Central memory CD8-positive, alpha-beta T cell (primary cell): ENCODE results near the gene CBX8.
"Not testable (repeated sequence)": the region's sequence is repeated elsewhere in the genome, so short reads cannot be mapped to it uniquely, and the experiment has no call there.

Source experiments
- ATAC-seq: fragments of 150-1000 bp; cut with Tn5 transposase; replicated peaks from 2 replicates; pipeline ENCODE4 v1.10.0; 2022; ENCODE audit warnings: mild to moderate bottlenecking, moderate FRiP score, moderate number of reproducible peaks; ENCODE audit not compliant: poor library complexity, severe bottlenecking; ENCODE audit errors: extremely low read depth
- DNase-seq, 2 donors: peaks; one replicate each; pipeline ENCODE4 v3.0.0; 2021; ENCODE audit warnings: low spot score in 2 of 2
- H3K27ac Mint-ChIP-seq: one replicate; pipeline ENCODE4 v1.8.0; 2022; ENCODE audit warnings: low read depth, mild to moderate bottlenecking, moderate library complexity, mixed read lengths
- H3K27me3 Mint-ChIP-seq: one replicate; pipeline ENCODE4 v1.8.0; 2022; ENCODE audit warnings: mixed read lengths
- H3K36me3 Mint-ChIP-seq: one replicate; pipeline ENCODE4 v1.8.0; 2022; ENCODE audit warnings: mild to moderate bottlenecking, moderate library complexity, mixed read lengths; ENCODE audit not compliant: insufficient read depth
- H3K4me1 Mint-ChIP-seq: one replicate; pipeline ENCODE4 v1.8.0; 2022; ENCODE audit warnings: mixed read lengths
- H3K4me3 Mint-ChIP-seq: one replicate; pipeline ENCODE4 v1.8.0; 2022; ENCODE audit warnings: mild to moderate bottlenecking, moderate library complexity, mixed read lengths
- H3K9me3 Mint-ChIP-seq: one replicate; pipeline ENCODE4 v1.8.0; 2022; ENCODE audit warnings: mixed read lengths

The CBX8 gene

GRCh38 chr17:79779084-79779529, 17.8 kb downstream of the CBX8 start:
- H3K27me3 Mint-ChIP-seq, result peaks cover 85% of the 10 kb centered on the region
- peaks cover 8% of the 10 kb centered on the region for H3K36me3 Mint-ChIP-seq
- DNase-seq (no peak), ATAC-seq (no peak)
- H3K9me3 Mint-ChIP-seq, result no peaks in the 10 kb centered on the region
- peak overlapping the region; percentile 44 for H3K27ac Mint-ChIP-seq
- peak overlapping the region; percentile 86 for H3K4me3 Mint-ChIP-seq
- H3K4me1 Mint-ChIP-seq, result peaks cover 8% of the 10 kb centered on the region

GRCh38 chr17:79778504-79779083, 18.3 kb downstream of the CBX8 start:
- DNase-seq, result no peak
- Mint-ChIP-seq H3K27ac (peak overlapping the region; percentile 44), H3K4me1 (peaks cover 8% of the 10 kb centered on the region), H3K9me3 (no peaks in the 10 kb centered on the region), H3K27me3 (peaks cover 88% of the 10 kb centered on the region), H3K4me3 (peak overlapping the region; percentile 86), H3K36me3 (peaks cover 8% of the 10 kb centered on the region)
- peak; percentile 21 for ATAC-seq

GRCh38 chr17:79777894-79778503, 18.9 kb downstream of the CBX8 start, which contains the start of gene CBX2:
Gene CBX2, plus strand, starts transcription at chr17:79778148. Its CDS starts 88 bp downstream, at chr17:79778236.
- Mint-ChIP-seq H3K27me3 (peaks cover 88% of the 10 kb centered on the region), H3K36me3 (peaks cover 7% of the 10 kb centered on the region), H3K27ac (peak within 1 kb of the TSS; percentile 44), H3K4me3 (peak within 1 kb of the TSS; percentile 86), H3K4me1 (peaks cover 8% of the 10 kb centered on the region), H3K9me3 (no peaks in the 10 kb centered on the region)
- peak; percentile 56 to 57 for DNase-seq
- peak; percentile 83 for ATAC-seq

GRCh38 chr17:79777120-79777893, 19.6 kb downstream of the CBX8 start:
- peak overlapping the region; percentile 62 for H3K4me3 Mint-ChIP-seq
- no peaks in the 10 kb centered on the region for H3K9me3 Mint-ChIP-seq
- peaks cover 88% of the 10 kb centered on the region for H3K27me3 Mint-ChIP-seq
- no peak overlapping the region for H3K27ac Mint-ChIP-seq
- H3K36me3 Mint-ChIP-seq, result peaks cover 7% of the 10 kb centered on the region
- ATAC-seq, result peak; percentile 35
- no peak for DNase-seq
- peaks cover 8% of the 10 kb centered on the region for H3K4me1 Mint-ChIP-seq

- H3K4me1 Mint-ChIP-seq, result peaks cover 8% of the 10 kb centered on the region
- peaks cover 7% of the 10 kb centered on the region for H3K36me3 Mint-ChIP-seq
- peaks cover 88% of the 10 kb centered on the region for H3K27me3 Mint-ChIP-seq
- no peak overlapping the region for H3K27ac Mint-ChIP-seq
- DNase-seq, result no peak
- ATAC-seq, result no peak
- H3K9me3 Mint-ChIP-seq, result no peaks in the 10 kb centered on the region
- peak overlapping the region; percentile 62 for H3K4me3 Mint-ChIP-seq
Measured at GRCh38 chr17:79776376-79777119, 20.3 kb downstream of the CBX8 start.

- DNase-seq (no peak), ATAC-seq (no peak)
- H3K4me3 Mint-ChIP-seq, result no peak overlapping the region
- H3K4me1 Mint-ChIP-seq, result peaks cover 8% of the 10 kb centered on the region
- peaks cover 83% of the 10 kb centered on the region for H3K27me3 Mint-ChIP-seq
- H3K9me3 Mint-ChIP-seq, result no peaks in the 10 kb centered on the region
- H3K27ac Mint-ChIP-seq, result no peak overlapping the region
- peaks cover 7% of the 10 kb centered on the region for H3K36me3 Mint-ChIP-seq
Measured at GRCh38 chr17:79775632-79776031, 21.2 kb downstream of the CBX8 start.

- no peak for ATAC-seq
- H3K4me1 Mint-ChIP-seq, result peaks cover 8% of the 10 kb centered on the region
- H3K9me3 Mint-ChIP-seq, result no peaks in the 10 kb centered on the region
- H3K27ac Mint-ChIP-seq, result no peak overlapping the region
- peaks cover 83% of the 10 kb centered on the region for H3K27me3 Mint-ChIP-seq
- peaks cover 7% of the 10 kb centered on the region for H3K36me3 Mint-ChIP-seq
- DNase-seq, result no peak
- no peak overlapping the region for H3K4me3 Mint-ChIP-seq
Measured at GRCh38 chr17:79774561-79774975, 22.3 kb downstream of the CBX8 start.

- H3K27me3 Mint-ChIP-seq, result peaks cover 88% of the 10 kb centered on the region
- not testable (repeated sequence) for H3K4me3 Mint-ChIP-seq, H3K4me1 Mint-ChIP-seq, H3K9me3 Mint-ChIP-seq, H3K36me3 Mint-ChIP-seq, ATAC-seq, DNase-seq, H3K27ac Mint-ChIP-seq
Measured at GRCh38 chr17:79772726-79773125, 24.2 kb downstream of the CBX8 start.

- DNase-seq (no peak), ATAC-seq (no peak)
- no peak overlapping the region for H3K4me3 Mint-ChIP-seq
- H3K27me3 Mint-ChIP-seq, result peaks cover 91% of the 10 kb centered on the region
- no peak overlapping the region for H3K27ac Mint-ChIP-seq
- H3K36me3 Mint-ChIP-seq, result no peaks in the 10 kb centered on the region
- peaks cover 5% of the 10 kb centered on the region for H3K9me3 Mint-ChIP-seq
- H3K4me1 Mint-ChIP-seq, result no peaks in the 10 kb centered on the region
Measured at GRCh38 chr17:79771276-79771675, 25.6 kb downstream of the CBX8 start.

- no peak overlapping the region for H3K4me3 Mint-ChIP-seq
- no peak for ATAC-seq
Measured at GRCh38 chr17:79769570-79770506, 27.0 kb downstream of the CBX8 start.

GRCh38 chr17:79765708-79766107, 31.2 kb downstream of the CBX8 start:
- DNase-seq, result no peak
- Mint-ChIP-seq H3K9me3 (peaks cover 5% of the 10 kb centered on the region), H3K27ac (no peak overlapping the region), H3K36me3 (no peaks in the 10 kb centered on the region), H3K27me3 (peaks cover 41% of the 10 kb centered on the region), H3K4me3 (no peak overlapping the region), H3K4me1 (no peaks in the 10 kb centered on the region)
- no peak for ATAC-seq

More at GRCh38 chr17:79769570-79770506, 27.0 kb downstream of the CBX8 start:
- DNase-seq, result no peak
- H3K27ac Mint-ChIP-seq, result peak overlapping the region; percentile 32
- no peaks in the 10 kb centered on the region for H3K4me1 Mint-ChIP-seq
- H3K27me3 Mint-ChIP-seq, result peaks cover 77% of the 10 kb centered on the region
- no peaks in the 10 kb centered on the region for H3K36me3 Mint-ChIP-seq
- H3K9me3 Mint-ChIP-seq, result peaks cover 5% of the 10 kb centered on the region
